NCI-H345 treated with DMSO at 0.1 percent for 48 hours (cell line): ENCODE measurements around the gene PIGM.

Source experiments
- DNase-seq: peaks from one replicate; lab custom pipeline; 2025; ENCODE audit not compliant: unreplicated experiment; lab: John Stamatoyannopoulos, UW

The PIGM gene

GRCh38 chr1:160022330-160023310, 9.2 kb downstream of the PIGM start:
- DNase-seq = no peak

DNA sequence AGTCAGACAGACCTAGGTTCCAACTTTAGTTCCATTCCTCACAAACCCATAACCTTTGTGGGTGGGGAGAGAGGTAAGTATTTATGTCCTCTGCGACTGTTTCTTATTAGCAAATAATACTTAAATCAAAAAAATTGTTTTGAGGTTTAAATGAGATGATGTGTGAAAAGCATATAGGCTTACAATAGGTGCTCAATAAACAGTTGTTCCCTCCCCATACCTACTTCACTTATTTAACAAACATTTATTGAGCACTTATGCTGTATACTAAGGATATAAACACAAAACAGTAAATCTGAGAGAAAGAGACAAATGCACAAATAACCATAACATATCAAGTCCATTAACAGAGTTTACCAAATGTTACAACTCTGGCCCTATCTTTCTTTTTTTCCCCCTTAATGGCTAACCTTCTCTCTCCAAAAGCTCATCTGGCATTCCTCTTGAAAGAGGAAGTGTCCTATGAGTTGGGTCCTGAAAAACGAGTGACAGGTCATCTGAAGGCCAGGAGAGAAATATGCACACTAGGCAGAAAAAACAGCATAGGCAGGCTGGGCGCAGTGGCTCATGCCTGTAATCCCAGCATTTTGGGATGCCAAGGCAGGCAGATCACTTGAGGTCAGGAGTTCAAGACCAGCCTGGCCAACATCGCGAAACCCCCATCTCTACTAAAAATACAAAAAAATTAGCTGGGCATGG, 10.3 kb downstream of the PIGM start:
- no peak for DNase-seq

DNA sequence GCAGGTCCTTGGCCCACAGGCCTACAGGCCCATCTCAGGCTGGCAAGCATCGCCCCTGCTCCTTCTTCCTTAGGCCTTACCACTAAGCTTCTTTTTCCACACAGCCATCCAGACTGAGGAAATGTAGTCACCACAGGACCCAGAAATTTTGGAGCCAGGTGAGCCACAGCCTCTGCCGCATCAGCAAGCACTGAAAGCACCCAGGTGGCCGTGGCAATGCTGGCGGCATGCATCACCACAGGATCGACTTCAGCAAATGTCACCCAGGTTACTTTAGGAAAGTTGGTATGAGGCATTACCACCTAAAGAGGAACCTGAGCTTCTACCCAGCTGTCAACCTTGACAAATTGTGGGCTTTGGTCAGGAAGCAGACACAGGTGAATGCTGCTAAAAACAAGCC, 11.6 kb downstream of the PIGM start:
- DNase-seq = no peak

DNA sequence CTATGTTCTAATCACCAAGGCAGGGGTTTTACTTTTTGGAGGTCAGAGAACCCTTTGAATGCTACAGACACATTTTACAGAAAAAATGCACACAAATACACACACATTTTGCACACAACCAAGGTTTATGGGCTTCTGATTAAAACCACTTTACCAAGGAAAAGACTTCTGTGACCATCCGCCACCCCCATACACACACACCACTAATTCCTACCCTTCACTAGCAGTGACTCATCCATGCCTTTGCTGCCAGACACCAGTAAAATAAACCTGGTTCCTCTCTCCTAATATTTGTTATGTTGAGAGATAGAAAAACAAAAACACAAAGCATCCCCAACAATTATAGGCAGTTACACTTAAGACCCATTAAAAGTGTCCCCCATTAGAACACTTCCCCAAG, 12.9 kb downstream of the PIGM start:
- no peak for DNase-seq

DNA sequence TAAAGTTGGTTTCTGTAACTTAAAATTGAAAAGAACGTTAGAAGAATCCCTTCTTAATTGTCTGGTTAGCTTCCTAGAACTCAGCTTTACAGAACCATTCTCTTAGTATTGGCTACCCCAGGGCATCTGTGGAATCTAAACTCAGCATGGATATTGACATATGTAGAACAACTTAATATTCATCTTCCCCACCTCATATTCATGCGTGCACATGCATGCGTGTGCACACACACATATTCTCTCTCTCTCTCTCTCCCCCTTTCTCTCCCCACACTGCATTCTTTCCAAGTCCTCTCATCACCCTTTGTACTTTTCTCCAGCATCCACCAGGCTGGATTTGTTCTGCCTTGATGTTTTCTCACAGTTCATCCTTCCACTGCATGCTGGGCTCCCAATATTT, 13.4 kb downstream of the PIGM start:
- DNase-seq = no peak

DNA sequence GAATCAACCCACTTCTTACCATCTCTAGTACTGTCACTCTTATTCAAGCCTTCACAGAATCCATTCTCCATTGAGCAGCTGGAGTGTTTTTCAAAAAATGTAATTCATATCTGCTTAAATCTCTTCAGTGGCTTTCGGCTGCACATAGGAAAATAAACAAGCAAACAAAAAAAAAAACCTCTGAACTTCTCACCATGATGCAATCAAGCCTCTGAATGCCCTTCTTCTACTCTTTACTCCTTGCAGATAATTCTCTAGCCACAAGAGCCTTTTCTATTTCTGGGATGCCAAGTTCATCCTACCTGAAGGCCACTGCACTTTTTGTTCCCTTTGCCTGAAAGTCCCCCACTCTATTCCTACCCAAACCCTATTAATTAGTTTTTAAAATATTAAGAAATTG, 14.2 kb downstream of the PIGM start:
- DNase-seq = no peak

GRCh38 chr1:160011781-160012180, 20.0 kb downstream of the PIGM start:
- DNase-seq = no peak

DNA sequence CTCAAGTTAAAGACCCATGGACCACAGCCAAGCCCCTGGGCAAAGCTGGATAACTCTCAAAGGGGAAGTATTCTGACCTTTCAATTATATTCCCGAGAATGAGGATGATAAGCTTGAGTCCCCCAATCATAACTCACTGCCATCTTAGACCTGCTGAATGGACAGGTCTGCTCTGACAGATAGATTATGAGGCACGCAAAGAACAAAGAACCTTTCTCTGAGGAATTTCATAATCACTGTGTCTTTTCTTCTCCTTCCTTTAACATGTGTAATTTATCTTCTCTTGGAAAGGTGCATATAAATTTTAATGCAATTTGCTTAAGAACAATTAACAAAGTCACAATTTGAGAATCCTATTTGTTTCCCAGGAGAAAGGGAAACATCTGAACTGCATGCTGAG, 22.0 kb downstream of the PIGM start:
- DNase-seq = no peak

DNA sequence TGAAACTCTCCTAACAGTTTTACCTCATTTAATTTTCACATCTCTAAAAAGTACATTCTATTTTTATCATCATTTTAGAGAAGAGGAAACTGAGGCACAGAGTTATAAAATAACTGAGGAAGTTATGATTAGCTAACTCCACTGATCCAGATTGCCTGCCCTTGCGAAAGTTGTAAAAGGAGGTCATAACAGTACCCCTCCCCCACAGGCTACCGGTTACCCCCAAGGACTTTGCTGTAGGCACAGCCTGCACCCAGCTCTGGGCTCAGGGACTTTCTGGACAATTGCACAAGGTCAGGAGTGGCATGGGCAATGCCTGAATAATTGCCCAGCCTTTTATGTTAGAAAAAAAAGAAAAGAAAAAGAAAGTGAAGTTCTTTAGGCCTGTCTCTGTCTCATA, 22.7 kb downstream of the PIGM start:
- no peak for DNase-seq

DNA sequence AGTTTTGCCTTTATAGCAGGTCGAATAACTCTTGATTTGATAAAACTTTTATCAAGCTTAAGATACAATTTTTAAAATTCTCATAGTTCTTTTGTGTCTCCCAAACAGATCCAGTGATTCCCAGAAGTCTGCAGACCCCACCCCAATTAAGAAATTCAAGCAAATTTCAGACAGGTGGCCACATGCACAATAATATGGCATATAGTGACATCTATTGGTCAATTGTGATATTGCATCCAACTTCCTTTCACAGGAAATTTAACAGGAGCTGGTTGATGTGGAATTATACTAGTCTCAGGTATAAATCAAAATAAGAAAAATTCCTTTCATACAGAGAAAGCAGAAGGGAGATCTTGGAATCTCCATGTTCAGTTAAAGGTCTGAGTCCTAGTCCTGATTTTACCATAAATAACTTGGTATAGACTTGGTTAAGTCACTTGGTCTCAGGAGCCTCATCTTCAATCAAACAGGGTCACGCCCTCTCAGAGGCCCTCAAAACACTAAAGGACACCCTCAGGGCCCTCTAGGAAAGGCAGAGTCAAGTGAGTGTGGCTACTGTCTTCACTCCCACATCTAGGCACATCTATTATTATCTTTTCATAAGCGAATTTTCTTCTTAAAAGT, 24.1 kb downstream of the PIGM start:
- peak; percentile 30 for DNase-seq

- peak; percentile 62 for DNase-seq
Observed at GRCh38 chr1:160006312-160006940, 25.4 kb downstream of the PIGM start.

GRCh38 chr1:160005070-160005469, 26.7 kb downstream of the PIGM start:
- no peak for DNase-seq

GRCh38 chr1:160004425-160004824, 27.4 kb downstream of the PIGM start:
- DNase-seq = no peak

GRCh38 chr1:160004001-160004400, 27.8 kb downstream of the PIGM start:
- no peak for DNase-seq

DNA sequence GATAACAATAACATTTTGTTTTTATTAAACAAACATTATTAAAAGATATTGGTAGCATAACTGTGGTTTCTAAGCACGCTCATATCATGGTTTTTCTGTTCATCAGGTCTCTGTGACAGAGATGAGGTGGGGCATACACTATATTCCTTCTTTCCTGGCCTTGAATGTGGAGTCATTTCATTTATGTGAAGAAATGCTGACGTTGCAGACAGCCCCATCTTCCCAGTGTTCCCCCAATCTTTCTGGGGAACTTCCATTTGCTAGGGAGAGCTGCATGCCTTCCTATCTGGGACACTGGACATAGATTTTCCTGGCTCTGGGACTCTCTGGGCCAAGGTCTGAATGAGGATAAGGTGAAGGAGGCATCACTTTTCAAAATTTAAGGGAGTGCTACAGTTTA, 30.4 kb downstream of the PIGM start:
- DNase-seq = no peak

- DNase-seq = no peak
Observed at GRCh38 chr1:159999204-159999603, 32.6 kb downstream of the PIGM start.

- no peak for DNase-seq
Observed at GRCh38 chr1:159996653-159997052, 35.1 kb downstream of the PIGM start.

DNA sequence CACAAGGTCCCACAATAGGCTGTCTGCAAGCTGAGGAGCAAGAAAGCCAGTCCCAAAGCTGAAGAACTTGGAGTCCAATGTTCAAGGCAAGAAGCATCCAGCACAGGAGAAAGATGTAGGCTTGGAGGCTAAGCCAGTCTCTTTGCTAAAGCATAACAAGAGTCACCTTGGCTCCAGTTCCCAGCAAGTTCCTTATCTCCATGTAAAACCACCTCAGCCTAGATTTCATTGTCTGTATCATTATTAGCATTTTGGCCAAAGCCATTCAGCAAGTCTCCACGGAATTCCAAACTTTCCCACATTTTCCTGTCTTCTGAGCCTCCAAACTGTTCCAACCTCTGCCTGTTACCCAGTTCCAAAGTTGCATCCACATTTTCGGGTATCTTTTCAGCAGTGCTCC, 36.9 kb downstream of the PIGM start:
- no peak for DNase-seq

DNA sequence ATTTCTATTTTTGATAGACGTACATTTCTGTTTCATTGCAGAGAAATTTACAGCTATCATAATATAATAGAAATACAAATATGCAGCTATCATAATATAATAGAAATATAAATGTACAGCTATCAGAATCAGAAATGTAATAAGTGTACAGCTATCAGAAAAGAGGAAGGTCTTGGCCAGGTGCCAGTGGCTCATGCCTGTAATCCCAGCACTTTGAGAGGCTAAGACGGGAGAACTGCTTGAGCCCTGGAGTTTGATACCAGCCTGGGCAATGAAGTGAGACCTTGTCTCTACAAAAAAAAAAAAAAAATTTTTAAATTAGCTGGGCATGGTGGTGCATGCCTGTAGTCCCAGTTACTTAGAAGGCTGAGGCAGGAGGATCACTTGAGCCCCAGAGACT, 37.9 kb downstream of the PIGM start:
- DNase-seq = no peak

GRCh38 chr1:159992161-159992560, 39.6 kb downstream of the PIGM start:
- DNase-seq = no peak

DNA sequence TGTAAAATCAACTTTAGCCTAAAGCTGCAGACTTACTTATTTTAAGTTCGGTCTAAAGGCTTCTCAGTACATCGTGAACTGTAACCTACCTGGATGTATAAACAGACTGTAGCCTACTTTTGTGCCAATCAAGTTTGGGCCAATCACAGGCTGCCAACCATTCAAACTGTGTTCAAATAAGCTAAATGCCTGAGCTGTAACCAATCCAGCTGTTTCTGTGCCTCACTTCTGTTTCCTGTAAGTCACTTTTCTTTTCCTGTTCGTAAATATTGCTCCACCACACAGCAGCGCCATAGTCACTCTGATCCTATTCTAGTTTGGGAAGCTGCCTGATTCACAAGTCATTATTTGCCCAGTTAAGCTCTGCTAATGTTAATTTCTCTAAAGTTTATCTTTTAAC, 40.3 kb downstream of the PIGM start:
- DNase-seq = no peak
